Gastroesophageal sphincter (tissue), 4 donors: ENCODE measurements around the gene DCLK1. TPM values are rescaled to one million over a fixed set of nuclear protein-coding genes. Genes with fewer than 3 reads are reported as not detected.

Experiments
- ATAC-seq: fragments of 150-250 bp; one replicate; pipeline ENCODE4 v1.9.1; 2016; ENCODE audit warnings: mild to moderate bottlenecking, moderate library complexity
- H3K27ac ChIP-seq, 4 donors: fragments of 200-600 bp; sonication (generic) in 3 of 4; 1 replicate in 3 of 4; 2 replicates in 1 of 4; pipeline ENCODE4 v1.5.1; 2016 to 2019
- H3K27me3 ChIP-seq: fragments of 200-600 bp; sonication (generic); one replicate; pipeline ENCODE4 v1.5.1; 2019
- H3K36me3 ChIP-seq, 2 donors: fragments of 200-600 bp; sonication (generic); one replicate each; pipeline ENCODE4 v1.5.1; 2019; ENCODE audit warnings: control low read depth in 1 of 2
- H3K4me1 ChIP-seq, 3 donors: fragments of 200-600 bp; sonication (generic); 1 replicate in 2 of 3; 2 replicates in 1 of 3; pipeline ENCODE4 v1.5.1; 2016 to 2019; ENCODE audit warnings: control low read depth in 2 of 3
- H3K4me3 ChIP-seq, 2 donors: fragments of 200-600 bp; sonication (generic); one replicate each; pipeline ENCODE4 v1.5.1; 2019; ENCODE audit warnings: mild to moderate bottlenecking in 1 of 2, moderate library complexity in 1 of 2
- H3K9me3 ChIP-seq, 3 donors: fragments of 200-600 bp; sonication (generic); one replicate each; pipeline ENCODE4 v1.5.1; 2017 to 2019; ENCODE audit warnings: control low read depth in 2 of 3
- CTCF ChIP-seq, 4 experiments: fragments of 200-600 bp in 2 of 4; fragments of 450-650 bp in 2 of 4; sonication (generic) in 1 of 4; IDR thresholded peaks; one replicate each; pipeline ENCODE4 v1.5.1; 2017 to 2019; ENCODE audit warnings: antibody characterized with exemption in 4 of 4, mild to moderate bottlenecking in 2 of 4, moderate library complexity in 2 of 4
- EP300 ChIP-seq: sonication (generic); formaldehyde crosslinking; IDR thresholded peaks from one replicate; pipeline ENCODE4 v1.6.1; 2017; ENCODE audit warnings: antibody characterized with exemption, mild to moderate bottlenecking
- POLR2A ChIP-seq, 2 donors: fragments of 450-650 bp; IDR thresholded peaks; one replicate each; pipeline ENCODE4 v1.6.1; 2017; ENCODE audit warnings: antibody characterized with exemption in 2 of 2, mild to moderate bottlenecking in 2 of 2, moderate library complexity in 1 of 2
- POLR2AphosphoS5 ChIP-seq: sonication (generic); formaldehyde crosslinking; IDR thresholded peaks from one replicate; pipeline ENCODE4 v1.6.1; 2017; ENCODE audit warnings: antibody characterized with exemption
- WGBS, 2 donors: methylation state at CpG; one replicate each; pipeline ENCODE4 v1.1.5; 2018; ENCODE audit warnings: low coverage in 1 of 2; 5-methylcytosine and 5-hydroxymethylcytosine counted together
- total RNA-seq, 4 donors: library from RNA; depleted of rRNA; stranded (reverse); fragments of >200 nt; gene quantifications; one replicate each; pipeline ENCODE4 v1.1.0, GENCODE V29; 2016

The DCLK1 gene
- total RNA-seq, 4 donors from 2014 or later: 26.9 to 68.3 (median 30.3) TPM

GRCh38 chr13:35722458-35723052 is 408.6 kb downstream of the DCLK1 start:
- H3K27me3 ChIP-seq: no peaks in the 10 kb centered on the region
- ATAC-seq: no peak
- 28 to 34% methylated on average over 7 to 8 of the region's 9 CpGs for WGBS, 2 donors
- TF ChIP-seq POLR2A (IDR thresholded peaks at IDR 0.05) (no peak), EP300 (no peak), CTCF (IDR thresholded peaks at IDR 0.05) (no peak), POLR2AphosphoS5 (no peak)
- H3K36me3 ChIP-seq: no peaks in the 10 kb centered on the region
- H3K9me3 ChIP-seq: no peaks in the 10 kb centered on the region
- peaks cover 15 to 54% (median 24%) of the 10 kb centered on the region in 3 donors for H3K4me1 ChIP-seq
- no peak overlapping the region for H3K4me3 ChIP-seq
- peak overlapping the region; percentile 55 to 77 (median 73) for H3K27ac ChIP-seq

DNA sequence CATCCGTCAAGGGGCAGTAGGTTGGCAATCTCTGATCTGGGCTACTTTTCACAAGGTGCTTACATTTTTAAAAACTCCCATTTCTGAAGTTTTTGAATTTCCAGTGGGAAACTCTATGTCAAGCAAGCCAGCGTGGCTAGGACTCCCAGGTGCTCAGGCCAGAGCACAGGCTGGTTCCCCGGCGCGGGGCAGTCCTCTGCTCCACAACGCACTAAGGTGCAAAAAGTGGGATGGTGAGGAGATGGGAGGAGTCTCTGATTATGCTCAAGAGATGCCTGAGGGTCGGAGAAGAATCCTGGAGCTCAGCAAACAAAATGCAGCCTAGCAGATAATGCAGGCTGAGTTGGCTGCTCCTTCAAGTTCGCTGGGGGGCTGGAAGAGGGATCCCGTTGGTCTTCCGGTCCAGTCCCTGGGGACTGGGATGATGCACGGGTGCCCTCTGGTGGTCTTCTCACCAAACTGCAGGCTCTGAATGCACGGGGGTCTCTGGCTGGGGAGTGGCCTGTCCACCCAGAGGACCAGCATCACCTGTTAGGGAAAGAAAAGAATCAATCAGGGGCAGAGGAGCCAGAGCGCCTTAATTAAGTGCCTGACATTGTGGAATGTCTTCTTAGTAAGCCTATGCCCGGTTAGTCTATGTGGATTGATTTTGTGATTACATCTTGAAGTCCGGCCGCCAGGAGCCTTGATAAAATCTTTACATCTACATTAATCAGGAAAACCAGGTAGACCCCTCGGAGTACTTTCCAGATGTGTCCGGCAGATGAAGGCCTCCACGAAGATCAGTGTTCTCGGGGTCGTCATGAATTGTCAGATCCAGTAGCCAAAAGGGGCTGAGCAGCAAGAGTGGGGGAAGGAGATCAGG is 410.3 kb downstream of the DCLK1 start:
- 23 to 42% methylated on average over 5 to 18 of the region's 21 CpGs for WGBS, 2 donors
- Histone ChIP-seq H3K4me3 (peak overlapping the region in 1 of 2 donors; percentile 21), H3K4me1 (peaks cover 15 to 65% (median 24%) of the 10 kb centered on the region in 3 donors), H3K36me3 (no peaks in the 10 kb centered on the region), H3K27ac (peak overlapping the region in 3 of 4 donors; percentile 63 to 75 (median 67)), H3K9me3 (no peaks in the 10 kb centered on the region), H3K27me3 (no peaks in the 10 kb centered on the region)
- no peak for ATAC-seq
- TF ChIP-seq POLR2AphosphoS5 (no peak), EP300 (no peak), POLR2A (IDR thresholded peaks at IDR 0.05) (no peak), CTCF (IDR thresholded peaks at IDR 0.05) (peak; percentile 88 to 97 (median 91))

GRCh38 chr13:35720290-35720689 is 410.9 kb downstream of the DCLK1 start:
- H3K27ac ChIP-seq: peak overlapping the region in 1 of 4 donors; percentile 67
- peaks cover 15 to 71% (median 24%) of the 10 kb centered on the region in 3 donors for H3K4me1 ChIP-seq
- no peak for TF ChIP-seq POLR2A (IDR thresholded peaks at IDR 0.05)
- no peak for TF ChIP-seq POLR2AphosphoS5
- TF ChIP-seq EP300: no peak
- no peak for TF ChIP-seq CTCF (IDR thresholded peaks at IDR 0.05)
- H3K36me3 ChIP-seq: no peaks in the 10 kb centered on the region
- no peaks in the 10 kb centered on the region for H3K9me3 ChIP-seq
- no peaks in the 10 kb centered on the region for H3K27me3 ChIP-seq
- ATAC-seq: no peak
- 54 to 96% methylated on average over 2 of the region's 5 CpGs for WGBS, 2 donors
- no peak overlapping the region for H3K4me3 ChIP-seq

Other genes starting within 250 kb of the DCLK1 start
- gene SOHLH2, start 83.2 kb upstream of the DCLK1 start, total RNA-seq: under 1 TPM in 3 of 4 donors, not detected in 1; 0.19 to 0.47 (median 0.27) TPM
- 1 to 10 TPM in 1 of 4 donors, under 1 TPM in 2, not detected in 1; 0.46 to 5.6 (median 0.94) TPM for gene CCDC169, start 166.4 kb upstream of the DCLK1 start, total RNA-seq
- gene SPART, start 215.0 kb upstream of the DCLK1 start, total RNA-seq: 100 to 1,000 TPM; 113 to 173 (median 128) TPM